Limb (tissue), 2 donors: ENCODE results near the gene TOPBP1.
A peak's percentile ranks its signal among the peaks of the same experiment; 100 is the strongest.

ENCODE experiments used
- DNase-seq, 2 donors: peaks; one replicate each; pipeline ENCODE4 v3.0.0-alpha.2; 2016; ENCODE audit errors: extremely low spot score in 2 of 2

The TOPBP1 gene

GRCh38 chr3:133608388-133608787, 53.4 kb downstream of the TOPBP1 start:
- no peak for DNase-seq

GRCh38 chr3:133607816-133608215, 53.9 kb downstream of the TOPBP1 start:
- no peak for DNase-seq

DNA sequence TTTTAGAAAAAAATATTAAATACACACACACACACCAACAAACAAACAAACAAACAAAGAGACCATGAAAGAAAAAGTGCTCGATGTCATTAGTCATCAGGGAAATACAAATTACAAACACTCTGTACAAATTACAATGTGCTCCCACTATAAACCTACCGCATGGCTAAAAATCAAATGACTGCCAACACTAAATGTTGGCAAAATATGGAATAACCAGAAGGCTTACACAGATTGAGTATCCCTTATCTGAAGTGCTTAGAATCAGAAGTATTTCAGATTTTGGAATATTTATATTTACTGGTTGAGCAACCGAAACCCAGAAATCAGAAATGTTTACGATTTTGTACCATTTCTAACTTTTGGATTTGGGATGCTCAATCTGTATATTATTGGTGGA, 54.8 kb downstream of the TOPBP1 start:
- no peak for DNase-seq

DNA sequence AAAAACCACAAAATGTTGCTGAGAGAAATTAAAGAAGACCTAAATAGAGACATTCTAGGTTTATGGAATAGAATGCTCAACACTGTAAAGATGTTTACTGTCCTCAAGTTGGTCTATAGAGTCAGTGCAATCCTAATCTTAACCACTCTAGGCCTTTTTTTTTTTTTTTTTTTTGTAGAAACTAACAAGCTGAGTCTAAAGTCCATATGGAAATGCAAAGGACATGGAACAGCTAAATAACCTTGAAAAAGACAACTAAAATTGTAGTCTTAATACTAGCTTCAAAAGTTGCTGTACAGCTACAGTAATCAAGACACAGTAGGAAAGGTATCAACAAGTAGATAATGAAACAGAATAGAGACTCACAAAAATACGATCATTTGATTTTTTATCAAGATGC, 55.4 kb downstream of the TOPBP1 start:
- DNase-seq, result no peak

- DNase-seq, result no peak
These were observed 61.1 kb downstream of the TOPBP1 start for GRCh38 chr3:133600572-133601081.

GRCh38 chr3:133599280-133599679, 62.5 kb downstream of the TOPBP1 start:
- DNase-seq, result no peak

GRCh38 chr3:133598405-133598804, 63.3 kb downstream of the TOPBP1 start:
- no peak for DNase-seq

- DNase-seq, result no peak
These were observed 66.4 kb downstream of the TOPBP1 start for GRCh38 chr3:133595341-133595740.

- no peak for DNase-seq
These were observed 68.5 kb downstream of the TOPBP1 start for GRCh38 chr3:133593243-133593642.

DNA sequence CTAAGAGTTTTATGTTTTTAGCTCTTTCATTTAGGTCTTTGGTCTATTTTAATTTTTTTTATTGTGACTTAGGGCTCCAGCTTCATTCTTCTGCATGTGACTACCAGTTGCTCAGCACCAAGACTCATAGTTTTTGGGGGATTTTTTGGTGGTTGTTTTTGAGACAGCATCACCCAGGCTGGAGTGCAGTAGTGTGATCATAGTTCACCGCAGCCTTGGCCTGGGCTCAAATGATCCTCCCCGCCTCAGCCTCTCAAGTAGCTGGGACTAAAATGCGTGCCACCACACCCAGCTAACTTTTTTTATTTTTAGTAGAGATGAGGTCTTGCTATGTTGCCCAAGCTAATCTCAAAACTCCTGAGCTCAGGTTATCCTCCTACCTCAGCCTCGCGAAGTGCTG, 68.9 kb downstream of the TOPBP1 start:
- DNase-seq, result no peak

DNA sequence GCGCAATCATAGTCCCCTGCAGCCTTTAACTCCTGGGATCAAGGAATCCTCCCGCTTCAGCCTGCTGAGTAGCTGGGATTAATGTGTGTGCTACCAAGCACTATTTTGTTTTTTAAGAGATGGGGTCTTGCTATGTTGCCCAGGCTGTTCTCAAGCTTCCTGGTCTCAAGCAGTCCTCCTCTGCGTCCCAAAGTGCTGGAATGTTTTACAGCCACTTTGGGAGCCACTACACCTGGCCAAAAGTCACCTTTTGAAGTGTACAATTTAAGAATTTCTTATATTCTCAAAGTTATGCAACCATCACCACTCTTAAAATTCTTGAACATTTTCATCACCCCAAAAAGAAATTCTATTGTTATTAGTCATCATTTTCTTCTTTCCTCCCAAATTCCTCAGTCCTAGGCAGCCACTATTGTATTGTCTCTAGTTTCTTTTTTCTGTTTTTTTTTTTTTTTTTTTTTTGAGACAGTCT, 70.4 kb downstream of the TOPBP1 start:
- no peak for DNase-seq

- DNase-seq, result no peak
These were observed 72.2 kb downstream of the TOPBP1 start for GRCh38 chr3:133589503-133589902.

- no peak for DNase-seq
These were observed 72.8 kb downstream of the TOPBP1 start for GRCh38 chr3:133588784-133589465.

DNA sequence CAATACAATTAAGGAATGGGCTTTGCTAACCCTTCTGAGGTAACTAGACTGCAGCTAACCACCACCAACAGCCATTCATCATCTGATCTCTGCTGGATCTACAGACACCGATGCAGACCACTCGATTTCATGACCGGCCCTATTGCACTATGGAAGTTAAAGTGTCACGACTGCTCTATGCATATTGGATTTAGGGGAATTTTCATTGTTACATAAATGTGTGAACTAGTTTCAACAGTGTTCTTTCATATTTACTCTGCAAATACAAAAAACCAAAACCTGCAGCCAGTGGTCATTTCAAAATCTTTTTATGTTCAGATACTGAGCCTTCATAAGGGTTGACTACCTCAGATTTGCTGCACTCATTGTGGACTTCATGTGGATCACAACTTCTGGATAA, 73.7 kb downstream of the TOPBP1 start:
- no peak for DNase-seq

- DNase-seq, result no peak
These were observed 78.3 kb downstream of the TOPBP1 start for GRCh38 chr3:133583396-133583795.

- DNase-seq, result no peak
These were observed 83.1 kb downstream of the TOPBP1 start for GRCh38 chr3:133578548-133579191.

DNA sequence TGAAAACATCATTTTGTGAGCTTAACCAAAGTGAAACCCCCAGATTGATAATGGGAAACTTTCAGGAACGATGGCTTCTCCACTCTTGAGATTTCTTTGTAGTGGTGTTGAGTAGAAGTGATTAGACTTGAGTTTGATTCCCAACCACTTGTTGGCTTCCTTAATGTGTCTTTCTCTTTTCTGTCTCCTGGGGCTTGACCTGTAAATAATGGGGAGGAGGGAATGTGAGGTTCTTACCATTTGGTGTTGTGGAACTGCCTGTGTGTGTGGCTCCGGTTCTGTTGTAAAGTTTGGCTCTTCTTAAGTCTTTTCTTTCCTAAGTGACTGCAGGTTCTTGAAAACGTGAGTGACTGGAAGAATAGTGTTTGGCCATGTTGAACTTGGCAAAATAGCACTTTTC, 85.6 kb downstream of the TOPBP1 start:
- no peak for DNase-seq

DNA sequence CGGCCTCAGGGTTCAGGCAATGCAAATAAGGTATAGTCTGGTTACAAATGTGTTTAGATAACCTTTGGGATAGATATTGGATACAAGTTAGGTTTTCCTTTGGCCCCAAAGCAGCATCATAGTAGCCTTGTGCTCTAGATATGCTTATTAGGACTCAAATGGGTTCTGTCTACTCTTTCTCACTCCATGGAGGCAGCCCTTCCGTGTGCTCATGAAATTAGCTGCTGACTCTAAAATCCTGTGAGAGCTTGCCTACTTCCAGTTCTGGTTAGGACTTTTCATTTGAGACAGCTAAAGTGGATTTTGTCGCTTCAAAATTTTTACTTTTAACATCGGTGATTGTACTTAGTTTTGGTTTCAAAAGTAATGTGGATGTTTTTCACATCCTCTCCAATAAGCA, 86.7 kb downstream of the TOPBP1 start:
- DNase-seq, result no peak

DNA sequence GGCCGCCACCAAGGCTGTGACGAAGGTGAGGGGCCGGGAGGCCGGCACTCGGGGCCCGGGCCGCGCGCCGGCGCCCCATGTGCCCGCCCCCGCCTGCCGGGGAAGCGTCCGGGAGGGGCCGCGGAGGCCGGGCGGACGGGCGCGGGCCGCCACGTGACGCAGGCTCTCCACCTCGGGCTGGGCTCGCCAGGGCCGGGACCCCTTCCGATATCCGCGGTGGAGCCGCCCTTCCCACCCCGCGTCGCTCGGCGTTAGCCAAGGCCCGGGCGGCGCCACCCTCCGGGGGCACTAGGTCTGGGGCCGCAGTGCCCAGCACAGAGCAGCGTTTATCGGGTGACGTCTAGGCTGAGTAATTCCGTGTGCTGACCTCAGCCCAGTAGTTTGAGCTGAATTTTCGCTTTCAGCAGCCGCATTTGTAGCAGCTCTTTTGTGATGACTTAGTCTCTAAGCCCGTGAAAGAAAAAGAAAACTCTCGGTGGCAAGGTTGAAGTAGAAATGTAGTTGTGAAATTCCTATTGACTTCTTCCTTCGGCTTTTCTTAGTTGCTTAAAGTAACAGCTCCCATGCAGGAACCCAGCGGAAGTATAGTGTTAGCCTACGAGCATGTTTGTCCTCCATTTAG, 87.4 kb downstream of the TOPBP1 start:
- DNase-seq, result peak; percentile 51 to 84

DNA sequence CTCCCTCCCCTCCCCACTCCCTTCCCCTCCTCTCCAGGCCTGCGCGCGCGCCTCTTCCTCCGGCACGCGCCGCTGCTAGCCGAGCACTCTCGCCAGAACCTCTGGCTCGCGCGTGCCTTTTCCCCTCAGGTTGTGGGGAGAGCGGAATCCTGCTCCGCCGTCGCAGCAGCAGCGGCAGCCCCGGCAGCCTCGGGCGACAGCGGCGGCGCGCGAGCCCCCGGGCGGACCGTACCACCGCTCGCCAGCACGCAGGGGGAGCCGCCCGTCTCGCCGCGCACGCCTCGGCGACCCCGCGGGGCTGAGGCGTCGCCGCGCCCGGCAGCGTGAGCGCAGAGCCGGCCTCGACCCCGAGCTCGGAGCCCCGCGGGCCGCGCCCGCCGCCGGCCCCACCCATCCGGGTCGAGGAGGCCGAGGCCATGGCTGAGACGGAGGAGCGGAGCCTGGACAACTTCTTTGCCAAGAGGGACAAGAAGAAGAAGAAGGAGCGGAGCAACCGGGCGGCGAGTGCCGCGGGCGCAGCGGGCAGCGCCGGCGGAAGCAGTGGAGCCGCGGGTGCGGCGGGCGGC, 88.0 kb downstream of the TOPBP1 start, which contains the start of gene CDV3:
Gene CDV3, plus strand, starts transcription at position 58 of the 566 bp plus-strand sequence. Its CDS starts 359 bp downstream, at position 417.
- DNase-seq, result no peak

GRCh38 chr3:133573054-133573628, 88.6 kb downstream of the TOPBP1 start:
- DNase-seq, result peak; percentile 100
